K562 (cell line): Measurements from ENCODE around the gene F12. TPM values are rescaled to one million over a fixed set of nuclear protein-coding genes. Genes with fewer than 3 reads are reported as not detected.

Source experiments
- PCBP2 ChIP-seq: fragments of 200-400 bp; formaldehyde crosslinking; IDR thresholded peaks from 2 replicates; pipeline ENCODE4 v1.6.1; 2018; ENCODE audit warnings: low read length, low read depth, mild to moderate bottlenecking, moderate library complexity; ENCODE audit not compliant: poor library complexity, severe bottlenecking
- PRPF4 ChIP-seq: fragments of 200-400 bp; formaldehyde crosslinking; IDR thresholded peaks from one replicate; pipeline ENCODE4 v1.6.1; 2017; ENCODE audit warnings: low read length, low read depth, mild to moderate bottlenecking; ENCODE audit not compliant: insufficient read depth, poor library complexity, severe bottlenecking
- RFX1 ChIP-seq: fragments of 450-650 bp; IDR thresholded peaks from 2 replicates; pipeline ENCODE4 v1.6.1; 2016; ENCODE audit warnings: mild to moderate bottlenecking, moderate library complexity
- ZNF583 ChIP-seq: fragments of 250-450 bp; sonication (Bioruptor Pico); IDR thresholded peaks from 2 replicates; pipeline ENCODE4 v1.4.0; 2020
- ZNF695 ChIP-seq: fragments of 450-650 bp; formaldehyde crosslinking; IDR thresholded peaks from 2 replicates; pipeline ENCODE4 v1.4.0; 2020; ENCODE audit warnings: mild to moderate bottlenecking, moderate library complexity
- polyA plus RNA-seq, 8 experiments: library from polyadenylated mRNA; depleted of rRNA in 4 of 8; stranded (reverse) in 5 of 8; unstranded in 3 of 8; fragments of >200 nt; fragmentation: Nextera tagmentation in 2 of 8; fragmentation: Illumina TruSeq in 1 of 8; extraction: Ambion mirVana in 2 of 8; extraction: Trizol in 1 of 8; gene quantifications; 2 replicates each; pipeline versions ENCODE4 v1.2.1 to v1.2.3, GENCODE V29; 2011 to 2014; ENCODE audit warnings: inconsistent platforms in 1 of 8, missing spikeins in 1 of 8
- total RNA-seq, 7 experiments: library from RNA; depleted of rRNA in 6 of 7; stranded (reverse); fragments of >200 nt in 6 of 7; fragmentation: Illumina TruSeq in 2 of 7; extraction: Trizol in 2 of 7; gene quantifications; 2 replicates each; pipeline versions ENCODE4 v1.2.1 to v1.2.3, GENCODE V29; 2011 to 2021; ENCODE audit warnings: low replicate concordance in 1 of 7
- TF ChIP-seq, protein P1 (sequence below): fragments of 250-450 bp; sonication (Bioruptor Pico); IDR thresholded peaks from 2 replicates; pipeline ENCODE4 v1.5.0; 2021; ENCODE audit warnings: mild to moderate bottlenecking, borderline replicate concordance
- TF ChIP-seq, protein P2 (sequence below): sonication (generic); IDR thresholded peaks from 2 replicates; pipeline ENCODE4 v1.6.1; 2016
- TF ChIP-seq, protein P3 (sequence below): sonication (generic); formaldehyde crosslinking; IDR thresholded peaks from 2 replicates; pipeline ENCODE4 v1.5.0; 2020; ENCODE audit warnings: missing genetic modification reagents

F12 gene
- total and polyA plus RNA-seq, 9 of the 15 experiments (the other 6 are each of a cell fraction or from before 2014, with no cell fraction given) = 0.59 to 18.3 (median 3.6) TPM

DNA sequence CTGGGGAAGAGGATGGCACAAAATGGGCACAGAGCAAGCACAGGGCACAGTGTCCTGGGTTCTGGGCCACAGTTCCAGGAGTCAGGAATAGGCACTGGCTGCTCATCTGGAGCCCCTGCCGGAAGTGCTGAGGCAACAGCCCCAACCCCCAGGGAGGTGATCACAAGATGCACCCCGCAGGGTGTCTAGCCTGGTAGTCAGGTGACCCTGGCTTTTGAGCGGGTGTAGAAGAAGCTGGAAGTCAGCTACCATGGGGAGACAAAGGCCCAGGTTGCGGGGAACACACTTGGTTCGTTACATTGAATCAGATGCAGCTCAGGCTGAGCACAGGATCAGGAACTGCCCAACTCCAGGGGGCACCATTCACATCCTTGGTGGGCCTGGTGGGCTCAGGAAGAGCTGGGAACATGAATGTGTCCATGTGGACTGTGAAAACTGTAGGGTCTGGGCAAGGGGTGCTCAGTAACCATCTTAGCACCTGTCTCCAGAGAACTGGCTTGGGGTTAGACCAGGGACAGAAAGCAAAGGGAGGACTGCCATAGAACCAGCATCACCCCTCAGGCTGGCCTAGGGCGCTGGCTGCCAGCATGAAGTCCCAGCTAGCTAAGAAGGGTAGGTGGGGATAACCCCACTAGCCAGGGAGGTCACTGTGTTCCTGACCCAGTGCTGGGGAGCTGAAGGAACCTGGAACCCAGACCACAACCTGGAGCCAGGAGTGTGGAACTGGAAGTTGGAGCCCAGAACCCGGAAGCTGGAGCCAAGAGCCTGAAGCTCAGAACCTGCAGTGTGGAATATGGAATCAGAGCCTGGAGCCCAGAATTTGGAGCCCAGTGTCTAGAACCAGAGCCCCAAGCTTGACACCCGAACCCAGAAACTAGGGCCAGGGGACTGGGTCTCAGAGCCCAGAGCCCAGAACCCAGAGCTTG, 31.2 kb downstream of the F12 start (continued):
- TF ChIP-seq, protein P1, sequence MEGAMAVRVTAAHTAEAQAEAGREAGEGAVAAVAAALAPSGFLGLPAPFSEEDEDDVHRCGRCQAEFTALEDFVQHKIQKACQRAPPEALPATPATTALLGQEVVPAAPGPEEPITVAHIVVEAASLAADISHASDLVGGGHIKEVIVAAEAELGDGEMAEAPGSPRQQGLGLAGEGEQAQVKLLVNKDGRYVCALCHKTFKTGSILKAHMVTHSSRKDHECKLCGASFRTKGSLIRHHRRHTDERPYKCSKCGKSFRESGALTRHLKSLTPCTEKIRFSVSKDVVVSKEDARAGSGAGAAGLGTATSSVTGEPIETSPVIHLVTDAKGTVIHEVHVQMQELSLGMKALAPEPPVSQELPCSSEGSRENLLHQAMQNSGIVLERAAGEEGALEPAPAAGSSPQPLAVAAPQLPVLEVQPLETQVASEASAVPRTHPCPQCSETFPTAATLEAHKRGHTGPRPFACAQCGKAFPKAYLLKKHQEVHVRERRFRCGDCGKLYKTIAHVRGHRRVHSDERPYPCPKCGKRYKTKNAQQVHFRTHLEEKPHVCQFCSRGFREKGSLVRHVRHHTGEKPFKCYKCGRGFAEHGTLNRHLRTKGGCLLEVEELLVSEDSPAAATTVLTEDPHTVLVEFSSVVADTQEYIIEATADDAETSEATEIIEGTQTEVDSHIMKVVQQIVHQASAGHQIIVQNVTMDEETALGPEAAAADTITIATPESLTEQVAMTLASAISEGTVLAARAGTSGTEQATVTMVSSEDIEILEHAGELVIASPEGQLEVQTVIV (CRISPR knock-in tag) = no peak
- TF ChIP-seq PRPF4 (no peak), PCBP2 (no peak), ZNF695 (CRISPR knock-in tag) (no peak), ZNF583 (CRISPR knock-in tag) (no peak), RFX1 (no peak)
- TF ChIP-seq, protein P2, sequence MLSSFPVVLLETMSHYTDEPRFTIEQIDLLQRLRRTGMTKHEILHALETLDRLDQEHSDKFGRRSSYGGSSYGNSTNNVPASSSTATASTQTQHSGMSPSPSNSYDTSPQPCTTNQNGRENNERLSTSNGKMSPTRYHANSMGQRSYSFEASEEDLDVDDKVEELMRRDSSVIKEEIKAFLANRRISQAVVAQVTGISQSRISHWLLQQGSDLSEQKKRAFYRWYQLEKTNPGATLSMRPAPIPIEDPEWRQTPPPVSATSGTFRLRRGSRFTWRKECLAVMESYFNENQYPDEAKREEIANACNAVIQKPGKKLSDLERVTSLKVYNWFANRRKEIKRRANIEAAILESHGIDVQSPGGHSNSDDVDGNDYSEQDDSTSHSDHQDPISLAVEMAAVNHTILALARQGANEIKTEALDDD = no peak
- TF ChIP-seq, protein P3, sequence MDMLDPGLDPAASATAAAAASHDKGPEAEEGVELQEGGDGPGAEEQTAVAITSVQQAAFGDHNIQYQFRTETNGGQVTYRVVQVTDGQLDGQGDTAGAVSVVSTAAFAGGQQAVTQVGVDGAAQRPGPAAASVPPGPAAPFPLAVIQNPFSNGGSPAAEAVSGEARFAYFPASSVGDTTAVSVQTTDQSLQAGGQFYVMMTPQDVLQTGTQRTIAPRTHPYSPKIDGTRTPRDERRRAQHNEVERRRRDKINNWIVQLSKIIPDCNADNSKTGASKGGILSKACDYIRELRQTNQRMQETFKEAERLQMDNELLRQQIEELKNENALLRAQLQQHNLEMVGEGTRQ (CRISPR knock-in tag) = 0 out of 2 replicates have a peak, but pooled peaks have one; percentile 4
